Duodenal mucosa (tissue), 2 donors: ENCODE measurements around the gene ADAM15.
A peak's percentile ranks its signal among the peaks of the same experiment; 100 is the strongest.

Source experiments
- H3K27ac ChIP-seq: one replicate; pipeline ENCODE4 v1.7.0; 2013; ENCODE audit warnings: low read depth, low read length
- H3K27me3 ChIP-seq, 2 donors: one replicate each; pipeline ENCODE4 v1.7.0; 2013; ENCODE audit warnings: low read length in 2 of 2, control low read depth in 1 of 2; ENCODE audit not compliant: insufficient read depth in 2 of 2, control insufficient read depth in 1 of 2
- H3K36me3 ChIP-seq, 2 donors: one replicate each; pipeline ENCODE4 v1.7.0; 2013; ENCODE audit warnings: low read length in 2 of 2, control low read depth in 1 of 2; ENCODE audit not compliant: insufficient read depth in 2 of 2, control insufficient read depth in 1 of 2
- H3K4me1 ChIP-seq, 2 donors: one replicate each; pipeline ENCODE4 v1.7.0; 2013; ENCODE audit warnings: low read length in 2 of 2, control low read depth in 1 of 2; ENCODE audit not compliant: insufficient read depth in 2 of 2, control insufficient read depth in 1 of 2
- H3K4me3 ChIP-seq, 2 donors: one replicate each; pipeline ENCODE4 v1.7.0; 2013; ENCODE audit warnings: low read length in 2 of 2, low read depth in 1 of 2
- H3K9ac ChIP-seq, 2 donors: one replicate each; pipeline ENCODE4 v1.7.0; 2013; ENCODE audit warnings: low read length in 2 of 2, low read depth in 1 of 2
- H3K9me3 ChIP-seq, 2 donors: one replicate each; pipeline ENCODE4 v1.7.0; 2013; ENCODE audit warnings: low read length in 2 of 2, control low read depth in 1 of 2; ENCODE audit not compliant: control insufficient read depth in 1 of 2

ADAM15 gene

DNA sequence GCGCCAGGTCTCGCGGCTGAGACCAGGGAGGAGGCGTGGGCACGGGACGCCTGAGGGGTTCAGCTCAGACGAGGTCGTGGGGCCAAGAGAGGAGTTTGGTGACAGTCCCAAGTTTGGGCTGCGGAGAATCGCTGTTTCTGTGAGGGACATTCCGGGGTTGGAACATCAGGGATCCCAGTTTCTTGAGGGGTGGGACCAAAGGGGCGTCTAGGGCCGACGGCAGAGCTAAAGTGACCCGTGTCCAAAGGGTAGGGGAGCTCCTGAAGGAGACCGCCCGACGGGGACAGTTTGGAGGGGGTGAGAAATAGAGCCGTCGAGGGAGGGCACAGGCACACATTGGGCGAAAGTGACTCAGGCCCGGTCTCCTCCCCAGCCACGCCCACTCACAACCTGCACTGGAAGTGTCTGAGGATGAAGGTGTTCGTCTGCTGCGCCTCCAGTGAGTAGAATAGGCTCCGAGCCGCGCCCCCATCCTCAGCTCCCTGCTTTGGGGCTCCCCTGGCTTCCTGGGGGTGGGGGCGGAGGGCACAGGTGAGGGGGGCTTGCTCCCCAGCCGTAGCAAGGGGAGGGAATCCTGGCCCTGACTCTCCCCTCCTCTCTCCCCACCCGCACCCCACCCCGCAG is 34.5 kb downstream of the ADAM15 start:
- H3K9me3 ChIP-seq = no peaks in the 10 kb centered on the region
- H3K4me1 ChIP-seq = peaks cover 42 to 48% of the 10 kb centered on the region in 2 donors
- H3K27me3 ChIP-seq = peaks cover 25 to 33% of the 10 kb centered on the region in 2 donors
- no peaks in the 10 kb centered on the region for H3K36me3 ChIP-seq
- peak overlapping the region; percentile 77 to 79 for H3K4me3 ChIP-seq
- H3K9ac ChIP-seq = peak overlapping the region; percentile 56 to 69
- H3K27ac ChIP-seq = peak overlapping the region; percentile 84

DNA sequence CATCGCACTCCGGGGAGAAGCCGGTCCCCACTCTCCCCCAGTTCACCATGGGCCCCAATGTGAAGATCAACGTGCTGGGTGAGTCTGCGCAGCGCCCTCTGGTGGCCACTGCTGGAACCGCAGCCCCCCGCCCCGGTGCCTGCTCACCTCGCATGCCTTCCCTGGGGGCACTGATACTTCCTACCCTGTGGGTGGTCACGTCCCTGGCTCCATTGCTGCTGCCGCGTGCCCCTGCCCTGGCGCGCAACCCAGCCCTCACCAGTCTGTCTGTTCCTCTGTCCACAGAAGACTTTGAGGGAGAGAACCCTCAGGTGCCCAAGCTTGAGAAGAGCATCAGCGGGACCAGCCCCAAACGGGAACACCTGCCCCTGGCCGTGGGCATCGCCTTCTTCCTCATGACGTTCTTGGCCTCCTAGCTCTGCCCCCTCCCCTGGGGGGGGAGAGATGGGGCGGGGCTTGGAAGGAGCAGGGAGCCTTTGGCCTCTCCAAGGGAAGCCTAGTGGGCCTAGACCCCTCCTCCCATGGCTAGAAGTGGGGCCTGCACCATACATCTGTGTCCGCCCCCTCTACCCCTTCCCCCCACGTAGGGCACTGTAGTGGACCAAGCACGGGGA is 35.1 kb downstream of the ADAM15 start:
- Histone ChIP-seq H3K27ac (no peak overlapping the region), H3K36me3 (no peaks in the 10 kb centered on the region), H3K9ac (no peak overlapping the region), H3K4me1 (peaks cover 40 to 46% of the 10 kb centered on the region in 2 donors), H3K9me3 (no peaks in the 10 kb centered on the region), H3K27me3 (peaks cover 20 to 28% of the 10 kb centered on the region in 2 donors), H3K4me3 (no peak overlapping the region)

DNA sequence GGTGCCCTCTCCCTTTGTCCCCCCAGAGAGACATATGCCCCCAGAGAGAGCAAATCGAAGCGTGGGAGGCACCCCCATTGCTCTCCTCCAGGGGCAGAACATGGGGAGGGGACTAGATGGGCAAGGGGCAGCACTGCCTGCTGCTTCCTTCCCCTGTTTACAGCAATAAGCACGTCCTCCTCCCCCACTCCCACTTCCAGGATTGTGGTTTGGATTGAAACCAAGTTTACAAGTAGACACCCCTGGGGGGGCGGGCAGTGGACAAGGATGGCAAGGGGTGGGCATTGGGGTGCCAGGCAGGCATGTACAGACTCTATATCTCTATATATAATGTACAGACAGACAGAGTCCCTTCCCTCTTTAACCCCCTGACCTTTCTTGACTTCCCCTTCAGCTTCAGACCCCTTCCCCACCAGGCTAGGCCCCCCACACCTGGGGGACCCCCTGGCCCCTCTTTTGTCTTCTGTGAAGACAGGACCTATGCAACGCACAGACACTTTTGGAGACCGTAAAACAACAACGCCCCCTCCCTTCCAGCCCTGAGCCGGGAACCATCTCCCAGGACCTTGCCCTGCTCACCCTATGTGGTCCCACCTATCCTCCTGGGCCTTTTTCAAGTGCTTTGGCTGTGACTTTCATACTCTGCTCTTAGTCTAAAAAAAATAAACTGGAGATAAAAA is 35.9 kb downstream of the ADAM15 start:
- H3K4me3 ChIP-seq = no peak overlapping the region
- H3K27me3 ChIP-seq = peaks cover 13 to 23% of the 10 kb centered on the region in 2 donors
- no peaks in the 10 kb centered on the region for H3K36me3 ChIP-seq
- no peak overlapping the region for H3K27ac ChIP-seq
- no peaks in the 10 kb centered on the region for H3K9me3 ChIP-seq
- no peak overlapping the region for H3K9ac ChIP-seq
- H3K4me1 ChIP-seq = peaks cover 38 to 42% of the 10 kb centered on the region in 2 donors

GRCh38 chr1:155091071-155092051 is 40.2 kb downstream of the ADAM15 start:
- Histone ChIP-seq H3K36me3 (no peaks in the 10 kb centered on the region), H3K27ac (no peak overlapping the region), H3K4me1 (peaks cover 16 to 17% of the 10 kb centered on the region in 2 donors), H3K9ac (peak overlapping the region; percentile 27 to 35), H3K27me3 (no peaks in the 10 kb centered on the region), H3K4me3 (peak overlapping the region in 1 of 2 donors; percentile 28), H3K9me3 (no peaks in the 10 kb centered on the region)

GRCh38 chr1:155092131-155092530 is 41.0 kb downstream of the ADAM15 start:
- Histone ChIP-seq H3K4me1 (peaks cover 15 to 16% of the 10 kb centered on the region in 2 donors), H3K36me3 (no peaks in the 10 kb centered on the region), H3K9ac (no peak overlapping the region), H3K4me3 (no peak overlapping the region), H3K9me3 (no peaks in the 10 kb centered on the region), H3K27ac (no peak overlapping the region), H3K27me3 (no peaks in the 10 kb centered on the region)

DNA sequence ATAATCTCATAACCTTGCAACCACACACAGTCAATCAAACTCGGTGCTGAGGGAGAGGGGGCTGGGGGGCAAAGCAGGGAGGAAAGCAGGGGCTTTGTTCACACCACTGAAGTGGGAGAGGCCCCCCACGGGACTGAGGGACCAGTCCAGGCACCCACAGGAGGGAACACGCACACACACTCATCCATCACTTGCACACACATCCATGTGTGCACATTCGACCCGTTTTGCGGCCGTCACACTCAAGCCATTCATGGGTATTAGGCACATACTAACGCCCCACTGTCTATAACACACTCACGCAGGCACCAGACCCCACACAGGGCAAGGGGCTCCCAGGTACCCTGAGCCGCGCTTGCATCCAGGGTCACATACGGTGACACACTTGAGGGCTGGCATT is 41.5 kb downstream of the ADAM15 start:
- H3K27ac ChIP-seq = no peak overlapping the region
- no peaks in the 10 kb centered on the region for H3K9me3 ChIP-seq
- no peaks in the 10 kb centered on the region for H3K27me3 ChIP-seq
- H3K4me1 ChIP-seq = peaks cover 15 to 16% of the 10 kb centered on the region in 2 donors
- no peak overlapping the region for H3K9ac ChIP-seq
- H3K36me3 ChIP-seq = no peaks in the 10 kb centered on the region
- no peak overlapping the region for H3K4me3 ChIP-seq

- H3K27ac ChIP-seq = no peak overlapping the region
These were observed 43.0 kb downstream of the ADAM15 start for GRCh38 chr1:155093911-155094621.

DNA sequence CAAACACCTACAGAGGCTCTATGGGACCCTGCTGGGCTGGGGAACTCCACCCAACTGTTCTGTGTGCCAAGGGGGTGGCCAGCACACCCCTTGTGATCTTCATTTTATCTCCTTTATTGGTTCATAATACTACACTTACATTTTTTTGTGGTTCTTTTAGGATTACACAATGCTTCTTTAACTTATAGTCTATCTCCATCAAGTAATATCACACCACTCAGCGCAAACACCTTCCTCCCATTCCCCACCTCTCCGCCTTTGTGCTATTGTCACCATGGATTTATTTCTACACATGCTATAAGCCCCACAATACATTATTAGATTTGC is 43.5 kb downstream of the ADAM15 start:
- Histone ChIP-seq H3K4me1 (peaks cover 15 to 16% of the 10 kb centered on the region in 2 donors), H3K9ac (peak overlapping the region in 1 of 2 donors; percentile 32), H3K36me3 (no peaks in the 10 kb centered on the region), H3K4me3 (no peak overlapping the region), H3K9me3 (no peaks in the 10 kb centered on the region), H3K27ac (no peak overlapping the region), H3K27me3 (no peaks in the 10 kb centered on the region)

More at GRCh38 chr1:155093911-155094621, 43.0 kb downstream of the ADAM15 start:
- H3K4me1 ChIP-seq = peaks cover 15 to 16% of the 10 kb centered on the region in 2 donors
- H3K9me3 ChIP-seq = no peaks in the 10 kb centered on the region
- H3K9ac ChIP-seq = peak overlapping the region in 1 of 2 donors; percentile 32
- H3K36me3 ChIP-seq = no peaks in the 10 kb centered on the region
- H3K27me3 ChIP-seq = no peaks in the 10 kb centered on the region
- H3K4me3 ChIP-seq = no peak overlapping the region

DNA sequence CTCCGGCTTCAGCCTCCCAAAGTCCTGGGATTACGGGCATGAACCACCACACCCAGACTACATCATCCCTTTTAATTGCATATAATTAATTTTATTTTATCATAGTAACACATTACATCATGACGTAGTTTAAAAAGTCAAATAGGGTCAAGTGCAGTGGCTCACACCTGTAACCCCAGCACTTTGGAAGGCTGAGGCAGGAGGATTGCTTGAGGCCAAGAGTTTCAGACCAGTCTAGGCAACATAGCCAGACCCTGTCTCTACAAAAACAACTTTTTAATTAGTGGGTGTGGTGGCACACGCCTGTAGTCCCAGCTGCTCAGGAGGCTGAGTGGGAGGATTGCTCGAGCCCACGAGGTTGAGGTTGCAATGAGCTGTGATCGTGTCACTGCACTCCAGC is 48.2 kb downstream of the ADAM15 start:
- peaks cover 0 to 9% of the 10 kb centered on the region in 2 donors for H3K4me1 ChIP-seq
- no peaks in the 10 kb centered on the region for H3K27me3 ChIP-seq
- no peak overlapping the region for H3K4me3 ChIP-seq
- no peaks in the 10 kb centered on the region for H3K36me3 ChIP-seq
- H3K27ac ChIP-seq = no peak overlapping the region
- H3K9me3 ChIP-seq = no peaks in the 10 kb centered on the region
- no peak overlapping the region for H3K9ac ChIP-seq
